Mesendoderm (in vitro differentiated cells): Measurements from ENCODE around the gene NTRK1.
A peak's percentile ranks its signal among the peaks of the same experiment; 100 is the strongest.
"Not testable (repeated sequence)": the region's sequence is repeated elsewhere in the genome, so short reads cannot be mapped to it uniquely, and the experiment has no call there.

Source experiments
- DNase-seq: peaks from one replicate; pipeline ENCODE4 v3.0.0; 2013
- H2AK5ac ChIP-seq: 2 replicates; pipeline ENCODE4 v1.6.1; 2013; ENCODE audit warnings: low read length, inconsistent platforms
- H2BK120ac ChIP-seq: 2 replicates; pipeline ENCODE4 v1.6.1; 2013; ENCODE audit warnings: low read depth, mild to moderate bottlenecking, low read length, moderate library complexity, mixed read lengths
- H2BK15ac ChIP-seq: replicated peaks from 2 replicates; pipeline ENCODE4 v1.6.1; 2013; ENCODE audit warnings: low read depth, mild to moderate bottlenecking, moderate library complexity
- H2BK5ac ChIP-seq: 2 replicates; pipeline ENCODE4 v1.6.1; 2013; ENCODE audit warnings: low read length, inconsistent platforms
- H3K18ac ChIP-seq: 2 replicates; pipeline ENCODE4 v1.6.1; 2013; ENCODE audit warnings: mild to moderate bottlenecking, low read length, mixed read lengths
- H3K23ac ChIP-seq: one replicate; pipeline ENCODE4 v1.6.1; 2013; ENCODE audit warnings: low read length
- H3K27ac ChIP-seq: 2 replicates; pipeline ENCODE4 v1.5.1; 2013; ENCODE audit warnings: low read depth, mild to moderate bottlenecking, inconsistent platforms, low read length, moderate library complexity
- H3K27me3 ChIP-seq: 2 replicates; pipeline ENCODE4 v1.6.1; 2013; ENCODE audit warnings: low read length, control low read depth, mild to moderate bottlenecking, inconsistent platforms; ENCODE audit not compliant: insufficient read depth, poor library complexity
- H3K36me3 ChIP-seq: 2 replicates; pipeline ENCODE4 v1.6.1; 2013; ENCODE audit warnings: low read length, inconsistent platforms; ENCODE audit not compliant: control insufficient read depth, insufficient read depth
- H3K4ac ChIP-seq: one replicate; pipeline ENCODE4 v1.6.1; 2013; ENCODE audit warnings: low read depth, mild to moderate bottlenecking, low read length, moderate library complexity
- H3K4me1 ChIP-seq: 2 replicates; pipeline ENCODE4 v1.6.1; 2013; ENCODE audit warnings: low read depth, low read length, inconsistent platforms; ENCODE audit not compliant: control insufficient read depth
- H3K4me2 ChIP-seq: 2 replicates; pipeline ENCODE4 v1.6.1; 2013; ENCODE audit warnings: low read length
- H3K4me3 ChIP-seq: 2 replicates; pipeline ENCODE4 v1.5.1; 2013; ENCODE audit warnings: mild to moderate bottlenecking, low read length
- H3K56ac ChIP-seq: one replicate; pipeline ENCODE4 v1.6.1; 2013; ENCODE audit warnings: low read length
- H3K79me1 ChIP-seq: 2 replicates; pipeline ENCODE4 v1.6.1; 2013; ENCODE audit warnings: low read length, inconsistent platforms
- H3K79me2 ChIP-seq: 2 replicates; pipeline ENCODE4 v1.6.1; 2013; ENCODE audit warnings: mild to moderate bottlenecking, low read length; ENCODE audit not compliant: control insufficient read depth, insufficient read depth
- H3K9ac ChIP-seq: 2 replicates; pipeline ENCODE4 v1.6.1; 2013; ENCODE audit warnings: low read length, inconsistent platforms
- H4K5ac ChIP-seq: one replicate; pipeline ENCODE4 v1.6.1; 2013; ENCODE audit warnings: low read length
- H4K8ac ChIP-seq: one replicate; pipeline ENCODE4 v1.6.1; 2013; ENCODE audit warnings: low read depth, mild to moderate bottlenecking, control low read depth, low read length, moderate library complexity
- WGBS: extraction: QIAGEN DNeasy Blood & Tissue Kit; methylation state at CpG from one replicate; pipeline ENCODE4 v1.1.7; 2013; ENCODE audit warnings: low lambda C conversion rate, missing lambda C conversion rate; ENCODE audit not compliant: insufficient coverage; ENCODE audit errors: extremely low coverage; 5-methylcytosine and 5-hydroxymethylcytosine counted together

Gene NTRK1

GRCh38 chr1:156925154-156926010, 64.7 kb downstream of the NTRK1 start:
- Histone ChIP-seq H3K4me2 (no peak overlapping the region), H3K27me3 (peaks cover 56% of the 10 kb centered on the region)

GRCh38 chr1:156926175-156926574, 65.5 kb downstream of the NTRK1 start:
- WGBS, result no CpG with 5 or more reads among the region's 3 CpGs
- Histone ChIP-seq H3K4me1 (no peaks in the 10 kb centered on the region), H3K4ac (no peak overlapping the region), H3K4me2 (no peak overlapping the region), H3K56ac (no peak overlapping the region), H3K27ac (no peak overlapping the region), H3K23ac (peak overlapping the region; percentile 74), H3K27me3 (peaks cover 48% of the 10 kb centered on the region), H3K79me1 (no peaks in the 10 kb centered on the region), H3K79me2 (no peaks in the 10 kb centered on the region), H3K18ac (no peak overlapping the region), H2BK120ac (no peak overlapping the region), H2BK5ac (no peak overlapping the region), H4K5ac (no peak overlapping the region), H2AK5ac (no peak overlapping the region), H4K8ac (no peak overlapping the region), H3K36me3 (no peaks in the 10 kb centered on the region), H3K4me3 (no peak overlapping the region), H2BK15ac (no peak overlapping the region), H3K9ac (no peak overlapping the region)
- DNase-seq, result peak; percentile 36

More at GRCh38 chr1:156925154-156926010, 64.7 kb downstream of the NTRK1 start:
- WGBS, result no CpG with 5 or more reads among the region's 5 CpGs
- Histone ChIP-seq H3K79me1 (no peaks in the 10 kb centered on the region), H3K4me1 (no peaks in the 10 kb centered on the region), H3K56ac (no peak overlapping the region), H3K27ac (no peak overlapping the region), H2BK120ac (no peak overlapping the region), H3K23ac (no peak overlapping the region), H4K8ac (no peak overlapping the region), H3K4ac (no peak overlapping the region), H2BK15ac (no peak overlapping the region), H3K36me3 (no peaks in the 10 kb centered on the region), H2BK5ac (no peak overlapping the region), H3K79me2 (no peaks in the 10 kb centered on the region), H2AK5ac (no peak overlapping the region), H3K4me3 (no peak overlapping the region), H3K9ac (no peak overlapping the region), H4K5ac (no peak overlapping the region), H3K18ac (no peak overlapping the region)
- DNase-seq, result peak; percentile 21

GRCh38 chr1:156926695-156927094, 66.0 kb downstream of the NTRK1 start:
- not testable (repeated sequence) for H3K4me1 ChIP-seq, H3K79me2 ChIP-seq, H2BK5ac ChIP-seq, H3K23ac ChIP-seq, H3K4ac ChIP-seq, H3K56ac ChIP-seq, H3K27ac ChIP-seq, H2BK120ac ChIP-seq, H3K79me1 ChIP-seq, H2AK5ac ChIP-seq, H3K18ac ChIP-seq, DNase-seq, H3K9ac ChIP-seq, H4K5ac ChIP-seq, H3K36me3 ChIP-seq, H4K8ac ChIP-seq, H2BK15ac ChIP-seq, H3K4me2 ChIP-seq, H3K4me3 ChIP-seq
- no CpG with 5 or more reads among the region's 6 CpGs for WGBS
- peaks cover 44% of the 10 kb centered on the region for H3K27me3 ChIP-seq

GRCh38 chr1:156927215-156928042, 66.8 kb downstream of the NTRK1 start:
- peak; percentile 90 for DNase-seq
- Histone ChIP-seq H3K36me3 (no peaks in the 10 kb centered on the region), H2BK120ac (no peak overlapping the region), H3K23ac (no peak overlapping the region), H4K5ac (no peak overlapping the region), H3K27ac (no peak overlapping the region), H2AK5ac (no peak overlapping the region), H3K18ac (no peak overlapping the region), H3K79me1 (no peaks in the 10 kb centered on the region), H4K8ac (no peak overlapping the region), H3K4me2 (peak overlapping the region; percentile 65), H3K27me3 (peaks cover 36% of the 10 kb centered on the region), H3K9ac (peak overlapping the region; percentile 59), H3K4me1 (no peaks in the 10 kb centered on the region), H3K79me2 (no peaks in the 10 kb centered on the region), H3K4ac (no peak overlapping the region), H2BK5ac (no peak overlapping the region), H2BK15ac (no peak overlapping the region), H3K4me3 (peak overlapping the region; percentile 27), H3K56ac (peak overlapping the region; percentile 83)
- WGBS, result no CpG with 5 or more reads among the region's 64 CpGs

GRCh38 chr1:156928043-156928602, 67.5 kb downstream of the NTRK1 start:
- no peak overlapping the region for H3K9ac ChIP-seq
- no peak overlapping the region for H3K4me3 ChIP-seq
- no peak overlapping the region for H4K5ac ChIP-seq
- H3K27ac ChIP-seq, result no peak overlapping the region
- H3K18ac ChIP-seq, result no peak overlapping the region
- H4K8ac ChIP-seq, result no peak overlapping the region
- H2BK15ac ChIP-seq, result no peak overlapping the region
- no peak overlapping the region for H3K4ac ChIP-seq
- peaks cover 30% of the 10 kb centered on the region for H3K27me3 ChIP-seq
- no peak overlapping the region for H3K56ac ChIP-seq
- no peak overlapping the region for H3K4me2 ChIP-seq
- no peaks in the 10 kb centered on the region for H3K4me1 ChIP-seq
- H2AK5ac ChIP-seq, result no peak overlapping the region
- no peaks in the 10 kb centered on the region for H3K79me1 ChIP-seq
- H3K79me2 ChIP-seq, result no peaks in the 10 kb centered on the region
- no CpG with 5 or more reads among the region's 4 CpGs for WGBS
- no peak overlapping the region for H3K23ac ChIP-seq
- H2BK5ac ChIP-seq, result no peak overlapping the region
- DNase-seq, result no peak
- no peaks in the 10 kb centered on the region for H3K36me3 ChIP-seq
- H2BK120ac ChIP-seq, result no peak overlapping the region
